HG03108 (cell line): ENCODE measurements around the gene C14orf180.
"Not testable (repeated sequence)": the region's sequence is repeated elsewhere in the genome, so short reads cannot be mapped to it uniquely, and the experiment has no call there.

Source experiments
- ATAC-seq: cut with Tn5 transposase; IDR thresholded peaks from one replicate; pipeline ENCODE4 v1.9.1; 2021; ENCODE audit warnings: moderate library complexity; ENCODE audit not compliant: unreplicated experiment

C14orf180 gene

DNA sequence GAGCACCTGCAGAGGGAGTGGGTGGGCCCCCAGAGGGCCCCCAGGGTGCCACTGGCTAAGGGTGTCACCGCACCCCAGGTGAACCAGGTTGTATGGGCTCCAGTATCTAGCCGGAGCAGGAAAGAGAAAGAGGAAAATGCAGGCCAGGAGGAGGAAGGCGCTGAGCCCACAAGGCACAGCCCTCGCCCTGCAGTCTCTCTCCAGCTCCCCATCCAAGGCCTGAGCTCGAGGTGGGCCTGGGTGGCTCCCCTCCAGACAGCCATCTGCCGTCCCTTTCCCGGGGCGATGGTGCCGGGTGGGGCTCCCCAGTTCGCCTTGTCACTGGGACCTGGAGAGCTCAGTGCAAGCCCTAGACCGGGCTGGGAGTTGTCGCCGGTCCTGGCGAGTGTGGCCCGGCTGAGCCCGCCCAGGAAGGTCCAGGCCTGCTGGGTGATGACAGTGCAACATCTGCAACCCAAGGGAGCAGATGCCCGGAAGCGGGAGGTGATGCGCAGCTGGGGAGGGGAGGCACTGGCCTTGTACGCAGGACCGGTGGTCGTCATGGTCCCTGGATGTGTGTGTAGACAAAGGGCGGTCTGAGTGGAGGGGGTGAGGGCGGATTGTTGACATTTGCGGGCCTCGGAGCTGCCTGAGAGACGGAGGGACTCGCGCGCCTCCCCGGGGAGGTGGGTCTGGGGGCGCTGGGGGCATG lies 24.3 kb downstream of the C14orf180 start:
- ATAC-seq: no peak

DNA sequence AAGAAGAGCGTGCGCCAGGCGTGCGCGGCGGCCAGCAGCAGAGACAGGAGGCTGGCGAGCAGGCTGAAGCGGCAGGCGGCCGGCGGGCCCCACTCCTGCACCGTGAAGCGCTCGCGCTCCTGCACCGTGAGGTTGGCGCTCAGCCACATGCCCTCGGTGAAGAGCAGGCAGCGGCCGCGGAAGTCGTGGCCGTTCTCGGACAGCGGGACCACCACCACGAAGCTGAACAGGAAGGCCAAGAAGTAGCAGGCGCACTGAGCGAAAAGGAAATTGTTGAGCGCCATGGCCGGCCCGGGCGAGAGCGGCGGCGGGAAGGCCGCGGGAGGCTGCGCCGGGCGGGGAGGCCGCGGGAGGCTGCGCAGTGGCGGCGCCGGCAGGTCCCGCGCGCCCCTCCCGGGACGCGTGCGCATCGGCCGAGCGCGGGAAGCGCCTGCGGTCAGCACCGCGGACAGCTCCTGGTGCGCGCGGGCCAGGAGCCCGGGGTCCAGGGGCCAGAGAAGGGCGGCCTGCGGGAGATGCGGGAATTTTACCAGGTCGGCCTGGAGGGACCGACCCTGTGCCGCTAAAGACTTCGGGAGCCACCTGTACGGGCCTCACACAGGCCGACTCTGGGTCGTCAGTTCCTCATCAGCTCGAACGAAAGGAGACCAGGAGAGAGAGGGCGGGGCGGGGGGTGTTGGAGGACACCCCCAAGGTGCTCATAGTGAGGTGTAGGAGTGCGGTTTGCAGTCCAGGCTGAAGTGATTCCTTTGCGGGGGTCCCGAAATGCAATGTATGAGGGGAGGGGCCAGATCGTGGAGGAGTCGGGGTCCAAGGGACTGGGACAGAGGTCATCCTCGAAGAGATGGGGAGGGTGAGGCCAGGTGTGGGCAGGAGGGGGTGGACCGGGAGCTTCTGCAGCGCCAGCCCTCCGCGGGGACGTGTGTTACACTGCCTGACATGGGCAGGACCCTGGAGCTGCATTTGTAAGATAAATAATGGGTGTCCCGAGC lies 25.2 kb downstream of the C14orf180 start, which contains the start of gene TMEM179:
Gene TMEM179, minus strand, starts transcription at position 315 of the 992 bp plus-strand sequence. Its CDS starts 31 bp downstream, at position 284.
- no peak for ATAC-seq

DNA sequence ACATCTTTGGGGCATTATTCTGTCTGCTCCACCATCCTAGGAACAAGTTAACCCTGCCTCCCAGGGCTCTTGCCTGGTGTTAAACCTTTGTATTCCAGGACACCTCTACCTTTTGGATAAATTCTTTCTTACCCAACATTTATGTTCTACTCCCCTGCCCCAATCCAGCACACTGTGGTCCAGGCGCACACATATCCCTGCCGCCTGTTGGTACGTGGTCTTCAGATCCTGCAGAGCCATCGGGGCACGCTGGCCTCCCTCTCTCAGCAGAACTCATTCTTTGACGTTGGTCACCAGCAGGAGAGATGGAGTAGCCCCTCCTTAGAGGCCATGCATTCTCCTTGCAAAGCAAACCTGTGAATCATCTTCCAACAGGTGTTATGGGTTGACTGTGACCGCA lies 30.1 kb downstream of the C14orf180 start:
- ATAC-seq: no peak

DNA sequence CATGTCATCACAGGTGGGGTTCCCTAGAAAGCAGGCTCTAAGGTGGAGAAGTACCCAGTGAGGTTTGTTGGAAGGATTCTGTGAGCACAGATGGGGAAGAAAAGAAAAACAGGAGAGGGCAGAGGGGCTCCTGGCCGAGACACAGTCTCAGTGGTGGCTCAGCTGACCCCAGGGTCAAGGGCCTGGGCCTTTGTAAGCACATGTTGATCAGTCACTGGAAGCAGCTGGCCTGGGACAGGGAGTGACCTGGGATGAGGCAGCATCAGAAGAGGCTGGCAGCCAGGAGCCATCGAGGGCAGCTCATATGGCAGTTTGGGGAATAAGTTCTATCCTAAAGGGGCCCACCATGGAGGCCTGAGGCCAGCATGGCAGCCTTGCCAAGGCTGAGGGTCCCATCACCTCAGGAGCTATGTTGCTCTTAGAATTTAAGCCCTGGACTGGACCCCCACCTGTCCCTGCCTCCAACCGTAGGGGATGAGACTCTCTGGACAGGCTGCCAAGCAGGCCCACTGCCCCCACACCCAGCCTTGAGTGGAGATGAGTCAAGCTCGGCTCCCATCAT lies 31.3 kb downstream of the C14orf180 start:
- ATAC-seq: no peak

DNA sequence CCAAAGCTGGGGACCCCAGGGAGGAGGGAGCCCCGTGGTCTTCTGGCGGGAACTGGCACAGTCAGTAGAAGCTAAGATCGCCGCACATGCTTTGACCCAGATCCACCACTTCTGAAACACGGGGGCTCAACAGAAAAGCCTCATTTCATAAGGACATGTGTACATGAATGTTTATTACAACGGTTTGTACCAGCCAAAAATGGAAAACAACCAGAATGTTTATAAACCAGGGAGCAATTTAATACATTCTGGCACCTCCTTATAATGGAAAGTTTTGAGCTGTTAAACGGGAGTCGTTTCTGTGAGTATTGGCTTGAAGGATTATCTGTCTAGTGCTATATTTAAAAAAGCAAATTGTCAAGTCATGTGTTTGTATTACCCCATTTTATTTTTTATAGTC lies 32.3 kb downstream of the C14orf180 start:
- ATAC-seq: no peak

DNA sequence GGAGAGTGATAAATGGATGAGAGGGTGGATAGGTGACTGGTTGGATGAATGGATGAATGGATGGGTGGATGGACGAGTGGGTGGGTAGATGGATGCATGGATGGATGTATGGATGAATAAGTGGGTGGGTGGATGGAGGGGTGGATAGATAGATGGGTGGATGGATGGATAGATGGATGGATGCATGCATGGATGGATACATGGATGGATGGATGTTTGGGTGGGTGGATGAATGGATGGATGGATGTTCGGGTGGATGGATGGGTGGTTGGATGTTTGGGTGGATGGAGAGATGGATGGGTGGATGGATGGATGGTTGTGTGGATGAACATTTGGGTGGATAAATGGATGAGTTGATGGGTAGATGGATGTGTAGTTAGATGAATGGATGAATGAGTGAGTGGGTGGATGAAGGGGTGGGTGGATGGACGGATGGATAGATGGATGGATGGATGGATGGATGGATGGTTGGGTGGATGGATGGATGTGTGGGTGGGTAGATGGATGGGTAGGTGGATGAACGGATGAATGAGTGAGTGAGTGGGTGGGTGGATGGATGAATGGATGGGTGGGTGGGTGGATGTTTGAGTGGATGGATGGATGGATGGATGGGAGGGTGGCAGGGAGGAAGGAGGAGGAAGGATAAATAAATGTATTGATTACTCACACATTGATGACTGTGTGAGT lies 34.7 kb downstream of the C14orf180 start:
- ATAC-seq: no peak

DNA sequence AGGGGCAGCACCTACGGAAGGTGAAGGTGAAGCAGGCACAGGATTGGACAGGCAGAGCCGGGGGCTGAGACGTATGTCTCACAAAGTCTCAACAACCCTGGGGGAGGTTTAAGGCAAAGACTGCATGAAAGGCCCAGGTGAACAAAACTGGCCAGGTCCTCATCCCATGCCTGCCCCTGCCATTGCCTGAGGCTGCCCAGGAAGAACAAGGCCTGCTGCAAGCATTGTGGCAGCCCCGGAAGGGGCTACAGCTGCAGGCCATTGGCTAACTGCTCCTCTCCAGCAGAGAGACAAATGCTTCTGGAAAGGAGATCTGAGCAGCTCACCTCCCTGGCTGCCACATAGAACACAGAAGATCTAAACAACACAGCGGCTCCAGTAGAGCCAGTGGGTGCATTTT lies 45.4 kb downstream of the C14orf180 start:
- ATAC-seq: no peak

DNA sequence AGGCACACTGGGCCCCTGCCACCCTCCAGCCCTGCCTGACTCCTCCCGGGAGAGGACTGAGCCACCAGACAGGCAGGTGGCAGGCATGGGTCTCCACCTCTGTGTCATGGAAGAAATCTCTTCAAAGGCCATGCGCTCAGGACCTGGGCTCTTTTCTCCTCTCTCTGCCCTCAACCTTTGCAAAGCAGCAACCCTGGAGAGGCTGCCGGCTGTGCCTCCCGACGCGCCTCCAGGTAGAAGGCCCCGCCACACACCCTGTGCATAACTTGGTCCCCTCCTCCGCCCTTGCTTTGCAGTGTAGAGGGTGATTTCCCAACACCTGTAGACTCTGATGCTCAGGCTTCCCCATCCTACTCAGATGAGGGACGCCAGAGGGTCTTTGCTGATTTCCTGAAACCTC lies 53.2 kb downstream of the C14orf180 start:
- ATAC-seq: no peak

DNA sequence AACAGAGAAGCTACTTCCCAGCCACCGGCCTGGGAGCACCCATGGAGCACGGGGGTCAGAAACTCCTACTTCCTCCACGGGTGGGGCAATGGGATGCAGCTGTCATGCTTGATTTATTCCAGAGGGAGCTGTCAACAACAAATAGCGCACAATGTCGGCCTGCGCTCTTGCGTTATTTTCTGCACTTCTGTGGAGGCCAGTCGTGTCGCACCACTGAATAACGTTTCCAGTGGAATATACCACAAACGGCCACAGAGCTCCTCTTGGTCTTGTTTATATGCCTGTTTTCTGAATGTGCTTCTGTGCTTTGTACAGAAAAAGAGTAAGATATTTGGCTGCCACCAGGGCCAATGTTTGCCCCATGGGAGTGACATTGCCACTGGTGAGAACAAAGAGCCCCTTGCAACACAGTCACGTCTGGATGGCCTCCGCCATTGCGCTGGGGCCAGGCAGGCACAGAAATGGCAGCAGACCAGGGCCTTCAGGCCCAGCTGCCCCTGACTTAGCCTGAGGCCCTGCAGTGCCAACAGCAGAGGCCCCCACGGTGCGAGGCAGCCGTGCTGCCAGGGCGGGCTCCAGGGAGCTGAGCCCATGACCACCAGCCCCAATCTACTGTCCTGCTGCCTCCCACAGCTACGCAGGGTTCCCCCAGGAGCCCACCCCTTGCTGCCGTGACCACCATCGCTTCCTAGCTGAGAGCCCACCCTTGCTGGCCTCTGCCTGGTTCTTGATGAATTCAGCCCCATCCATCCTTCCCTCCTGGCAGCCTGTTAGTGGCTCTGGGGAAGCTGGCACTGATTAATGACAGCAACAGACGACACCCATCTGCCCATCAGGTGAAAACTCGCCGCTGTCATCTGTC lies 53.9 kb downstream of the C14orf180 start:
- no peak for ATAC-seq

DNA sequence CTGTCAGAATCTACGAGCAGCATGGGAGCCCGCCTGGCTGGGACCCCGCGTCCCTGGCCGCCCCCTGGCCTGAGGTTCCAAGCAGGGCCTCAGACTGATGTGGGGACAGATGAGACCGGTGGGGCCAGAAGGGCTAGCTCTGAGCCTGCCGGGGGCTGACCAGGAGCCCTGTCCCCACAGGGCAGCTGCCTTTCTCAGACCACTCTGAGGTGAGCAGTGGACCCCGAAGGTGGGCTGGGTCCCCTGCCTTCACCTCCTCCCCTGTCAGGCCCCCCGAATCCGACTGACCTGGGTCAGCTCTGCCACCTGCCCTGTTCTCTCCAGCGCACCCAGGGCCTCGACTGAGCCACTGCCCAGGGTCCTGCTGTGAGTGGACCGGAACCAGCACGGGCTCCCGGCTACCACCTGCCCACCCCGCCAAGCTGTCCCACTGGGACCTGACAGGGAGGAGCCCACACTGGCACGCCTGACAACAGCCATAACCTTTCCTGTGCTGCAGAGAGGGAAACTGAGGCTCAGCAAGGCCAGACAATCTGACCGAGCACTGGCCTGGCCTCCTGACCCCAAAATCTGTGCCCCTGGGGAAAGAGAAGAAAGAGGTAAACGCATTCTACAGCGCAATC lies 54.7 kb downstream of the C14orf180 start:
- ATAC-seq: no peak

DNA sequence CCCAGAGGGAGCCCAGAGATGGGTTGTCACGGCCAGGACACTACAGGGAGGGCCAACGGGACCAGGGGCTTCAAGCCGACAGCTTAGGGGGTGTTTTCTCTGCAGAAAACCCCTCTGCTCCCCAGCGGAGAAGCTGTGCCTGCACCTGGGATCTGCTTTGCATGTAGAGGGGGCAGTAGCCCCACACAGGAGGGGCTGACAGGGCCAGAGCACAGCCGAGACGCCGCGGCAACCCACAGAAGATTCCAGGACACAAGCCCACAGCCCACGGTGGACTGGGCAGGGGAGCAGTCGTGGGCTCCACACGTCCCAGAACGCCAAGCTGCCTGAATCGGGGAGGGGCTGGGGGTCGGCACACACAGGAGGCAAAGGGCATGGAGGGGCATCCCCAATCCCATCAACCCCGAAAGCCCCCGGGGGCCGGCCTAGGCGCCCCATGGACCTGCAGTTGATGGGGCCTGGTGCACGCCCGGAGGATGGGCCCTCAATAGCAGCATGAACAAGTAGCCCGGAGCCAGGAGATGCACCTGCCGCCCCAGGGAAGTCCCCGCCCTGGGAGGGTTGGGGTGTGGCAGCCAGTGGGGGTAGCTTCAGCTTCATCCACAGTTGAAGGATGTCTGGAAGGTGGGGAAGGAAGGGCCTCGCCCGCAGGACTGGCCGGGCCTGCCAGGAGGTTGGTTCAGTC lies 55.5 kb downstream of the C14orf180 start:
- ATAC-seq: no peak

DNA sequence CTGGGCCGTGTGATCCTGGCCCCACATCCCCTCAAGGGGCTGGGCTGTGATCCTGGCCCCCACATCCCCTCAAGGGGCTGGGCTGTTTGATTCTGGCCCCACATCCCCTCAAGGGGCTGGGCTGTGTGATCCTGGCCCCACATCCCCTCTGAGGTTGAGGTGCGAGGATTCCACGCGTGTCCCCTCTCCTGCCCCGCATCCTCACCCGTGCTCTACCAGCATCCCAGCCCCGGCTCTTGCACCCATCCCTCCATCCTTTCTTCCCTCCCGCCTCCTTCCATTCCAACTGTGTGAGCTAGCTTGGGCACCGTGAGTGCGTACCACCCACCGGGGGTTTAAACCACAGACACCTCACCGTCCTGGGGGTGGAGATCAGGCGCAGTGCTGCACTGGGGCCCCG lies 56.2 kb downstream of the C14orf180 start:
- no peak for ATAC-seq

DNA sequence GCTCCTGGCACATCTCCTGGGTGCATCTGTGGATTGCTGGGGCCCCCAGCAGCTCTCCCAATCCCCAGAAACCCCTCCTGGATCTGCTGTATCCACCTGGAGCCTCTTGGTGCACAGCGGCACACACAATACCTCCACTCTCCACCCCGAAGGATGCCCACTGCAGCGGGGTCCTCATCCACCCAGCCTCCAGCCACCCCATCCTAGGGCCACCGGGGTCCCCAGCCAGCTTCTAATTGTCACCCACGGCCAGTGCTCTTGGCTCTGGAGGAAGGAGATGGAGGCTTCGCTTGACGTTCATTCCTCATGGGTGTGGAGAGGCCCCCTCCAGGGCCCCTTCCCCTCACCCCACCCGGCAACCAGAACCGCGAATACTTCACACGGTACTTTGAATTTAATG lies 56.6 kb downstream of the C14orf180 start:
- ATAC-seq: no peak

DNA sequence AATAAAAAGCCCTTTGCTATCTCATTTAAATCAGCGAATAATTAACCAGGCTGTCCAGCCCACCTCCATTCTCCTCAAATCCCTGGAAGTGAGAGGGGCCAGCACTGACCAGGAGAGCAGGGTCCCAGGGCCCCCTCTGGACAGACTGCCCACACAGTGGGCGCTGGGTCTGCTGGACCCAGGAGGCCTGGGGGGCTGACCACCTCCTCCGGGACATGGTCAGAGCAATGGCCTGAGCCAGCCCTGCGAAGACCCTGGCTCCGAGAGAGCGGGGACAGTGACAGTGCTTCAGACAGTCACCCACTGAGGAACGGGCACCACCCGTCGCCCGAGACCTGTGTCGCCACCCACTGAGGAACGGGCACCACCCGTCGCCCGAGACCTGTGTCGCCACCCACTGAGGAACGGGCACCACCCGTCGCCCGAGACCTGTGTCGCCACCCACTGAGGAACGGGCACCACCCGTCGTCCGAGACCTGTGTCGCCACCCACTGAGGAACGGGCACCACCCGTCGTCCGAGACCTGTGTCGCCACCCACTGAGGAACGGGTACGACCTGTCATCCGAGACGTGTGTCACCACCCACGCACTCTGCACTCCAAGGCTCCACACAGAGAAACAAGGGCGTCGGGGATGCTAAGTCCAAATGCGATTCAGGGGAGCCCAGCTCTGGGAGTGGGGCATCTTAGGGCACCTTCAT lies 57.4 kb downstream of the C14orf180 start:
- ATAC-seq: not testable (repeated sequence)

DNA sequence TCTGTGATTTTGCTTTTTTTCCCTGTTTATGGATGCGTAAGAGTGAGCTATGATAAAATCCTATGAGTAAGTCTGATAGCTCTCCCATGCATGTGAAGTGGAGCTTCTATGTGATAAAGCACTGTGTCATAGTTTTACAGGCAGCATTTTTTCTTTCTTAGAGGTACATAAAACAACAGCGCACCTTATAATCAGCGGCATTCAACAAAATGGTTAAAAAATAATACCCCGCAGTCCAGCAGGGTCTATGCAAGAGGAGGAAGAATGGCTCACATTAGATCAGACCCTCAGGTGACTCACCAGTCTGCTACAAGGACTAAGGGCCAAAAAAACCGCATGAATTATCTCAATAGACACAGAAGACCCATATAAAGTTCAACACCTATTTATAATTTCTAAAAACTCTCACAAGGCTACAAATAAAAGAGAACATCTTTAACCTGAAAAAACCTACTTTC lies 58.0 kb downstream of the C14orf180 start:
- ATAC-seq: no peak

DNA sequence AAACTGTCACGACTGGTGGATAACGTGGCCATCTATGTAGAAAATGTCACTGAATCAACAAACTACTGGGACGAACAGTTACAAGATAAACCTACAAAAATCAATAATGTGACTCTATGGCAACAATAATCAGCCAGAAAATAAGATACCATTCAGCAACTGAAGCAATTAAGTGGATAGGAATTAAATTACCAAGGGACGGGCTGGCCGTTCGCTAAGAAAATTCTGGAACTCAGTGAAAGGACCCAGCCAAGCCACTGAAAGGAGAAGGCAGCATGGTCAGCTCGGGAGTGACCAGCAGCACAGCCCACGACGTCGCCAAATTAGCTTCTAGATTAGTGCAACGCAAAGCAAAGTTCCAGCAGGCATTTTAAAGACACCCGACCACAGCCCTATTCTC lies 58.6 kb downstream of the C14orf180 start:
- no peak for ATAC-seq

DNA sequence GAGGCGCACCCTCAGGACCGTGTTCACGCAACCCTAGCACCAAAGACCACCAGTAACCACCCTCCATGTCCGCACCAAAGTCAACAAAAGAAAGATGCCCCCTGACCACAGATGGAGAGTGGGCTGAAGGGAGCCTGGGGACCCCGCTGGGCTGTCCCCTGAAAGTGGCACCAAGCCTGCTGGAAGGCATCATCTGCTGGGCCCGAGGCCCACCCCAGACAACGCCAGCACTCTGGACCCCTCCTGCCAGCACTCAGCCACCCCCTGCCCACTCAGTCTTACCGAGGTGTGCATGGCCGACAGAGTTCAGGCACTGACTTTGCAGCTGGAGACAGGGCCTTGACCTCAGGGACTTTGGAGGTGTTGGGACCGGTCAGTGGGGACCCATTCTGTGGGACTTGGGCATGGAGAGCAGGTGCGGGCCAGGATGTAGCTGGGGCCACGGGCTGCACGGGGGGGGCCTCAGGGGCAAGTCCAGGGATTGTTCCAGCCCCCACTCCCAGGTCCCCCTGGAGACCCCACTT lies 59.4 kb downstream of the C14orf180 start:
- no peak for ATAC-seq

DNA sequence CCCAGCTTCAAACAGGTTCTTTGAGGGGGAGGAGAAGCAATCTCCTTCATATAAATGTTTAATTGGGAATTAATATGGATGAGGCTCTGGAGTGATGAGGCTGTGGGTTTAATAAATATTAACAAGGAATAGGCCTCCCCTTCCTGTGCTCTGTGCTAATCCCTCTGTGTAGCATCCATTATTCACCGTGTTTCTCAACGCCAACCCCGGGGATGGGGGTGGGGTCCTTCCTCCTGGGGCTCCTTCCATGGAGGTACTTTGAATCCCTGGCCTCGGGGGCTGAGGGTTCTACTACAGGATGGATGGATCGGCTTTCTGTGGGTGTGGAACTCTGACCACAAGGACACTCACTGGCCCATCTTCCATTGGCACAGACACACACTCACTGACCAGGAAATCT lies 59.9 kb downstream of the C14orf180 start:
- no peak for ATAC-seq
